Lower lobe of right lung (tissue), 2 donors: ENCODE data around the gene FAM3C. TPM values are rescaled to one million over a fixed set of nuclear protein-coding genes. Genes with fewer than 3 reads are reported as not detected.

Experiments
- ATAC-seq, 2 donors: fragments of 200-7000 bp; cut with Tn5 transposase; one replicate each; pipeline ENCODE4 v1.9.1; 2020 to 2022; ENCODE audit warnings: mild to moderate bottlenecking in 2 of 2, moderate library complexity in 2 of 2
- DNase-seq: peaks from one replicate; pipeline ENCODE4 v3.0.0-alpha.2; 2020
- H3K27ac ChIP-seq: fragments of 200-600 bp; one replicate; pipeline ENCODE4 v1.8.0; 2022
- H3K27me3 ChIP-seq: fragments of 200-600 bp; one replicate; pipeline ENCODE4 v1.8.0; 2022; ENCODE audit warnings: low read depth
- H3K36me3 ChIP-seq: fragments of 200-600 bp; one replicate; pipeline ENCODE4 v1.8.0; 2022; ENCODE audit warnings: mild to moderate bottlenecking
- H3K4me1 ChIP-seq: fragments of 200-600 bp; one replicate; pipeline ENCODE4 v1.8.0; 2022
- H3K4me3 ChIP-seq: fragments of 200-600 bp; one replicate; pipeline ENCODE4 v1.8.0; 2022; ENCODE audit warnings: mild to moderate bottlenecking
- H3K9me3 ChIP-seq: fragments of 200-600 bp; one replicate; pipeline ENCODE4 v1.8.0; 2022
- CTCF ChIP-seq: fragments of 200-600 bp; IDR thresholded peaks from one replicate; pipeline ENCODE4 v1.8.0; 2022; ENCODE audit warnings: antibody characterized with exemption, mild to moderate bottlenecking
- intact Hi-C: fragments of 100-400 bp; cut with DNase I; formaldehyde crosslinking; loops from one replicate; pipeline ENCODE4 v1.11.0; 2022
- total RNA-seq: library from RNA; stranded (reverse); fragmentation: NEBNext Ultra II Directional; extraction: Animal tissue kit (Norgen Biotek cat#: 25700); gene quantifications from one replicate; pipeline ENCODE4 v1.2.1, GENCODE V29; 2021
- donor health status: DM: no; HTN: yes; CAD: no; lungs with severe emphysema.

Gene FAM3C
- total RNA-seq, 1 donor from 2014 or later: 35.3 TPM

GRCh38 chr7:121397361-121397760 is 1.3 kb upstream of the FAM3C start:
- DNase-seq: no peak
- H3K36me3 ChIP-seq: no peaks in the 10 kb centered on the region
- peaks cover 12% of the 10 kb centered on the region for H3K4me1 ChIP-seq
- TF ChIP-seq CTCF: no peak
- no peak overlapping the region for H3K27ac ChIP-seq
- no peaks in the 10 kb centered on the region for H3K9me3 ChIP-seq
- no peak overlapping the region for H3K4me3 ChIP-seq
- H3K27me3 ChIP-seq: no peaks in the 10 kb centered on the region
- ATAC-seq: no peak
- intact Hi-C loops: no loop called here

GRCh38 chr7:121395494-121395960 is 581 bp downstream of the FAM3C start:
- Histone ChIP-seq H3K27me3 (no peaks in the 10 kb centered on the region), H3K36me3 (no peaks in the 10 kb centered on the region), H3K27ac (peak overlapping the region; percentile 81), H3K9me3 (no peaks in the 10 kb centered on the region), H3K4me3 (peak overlapping the region; percentile 81), H3K4me1 (peaks cover 12% of the 10 kb centered on the region)
- no peak for TF ChIP-seq CTCF
- DNase-seq (no peak), ATAC-seq (no peak)
- intact Hi-C loops: no loop called here

- peak overlapping the region; percentile 81 for H3K4me3 ChIP-seq
- no peak overlapping the region for H3K27ac ChIP-seq
- peaks cover 12% of the 10 kb centered on the region for H3K4me1 ChIP-seq
- H3K27me3 ChIP-seq: no peaks in the 10 kb centered on the region
- H3K36me3 ChIP-seq: no peaks in the 10 kb centered on the region
- no peaks in the 10 kb centered on the region for H3K9me3 ChIP-seq
- TF ChIP-seq CTCF: no peak
- DNase-seq (no peak), ATAC-seq (no peak)
- intact Hi-C loops: no loop called here
Observed at GRCh38 chr7:121394709-121395140, 1.4 kb downstream of the FAM3C start.

GRCh38 chr7:121393005-121393366 is 3.1 kb downstream of the FAM3C start:
- Histone ChIP-seq H3K4me3 (no peak overlapping the region), H3K27ac (no peak overlapping the region), H3K27me3 (no peaks in the 10 kb centered on the region), H3K36me3 (no peaks in the 10 kb centered on the region), H3K9me3 (no peaks in the 10 kb centered on the region), H3K4me1 (peaks cover 12% of the 10 kb centered on the region)
- no peak for TF ChIP-seq CTCF
- ATAC-seq (no peak), DNase-seq (no peak)
- intact Hi-C loops: no loop called here

- Histone ChIP-seq H3K36me3 (no peaks in the 10 kb centered on the region), H3K4me1 (peaks cover 12% of the 10 kb centered on the region), H3K9me3 (no peaks in the 10 kb centered on the region), H3K4me3 (no peak overlapping the region), H3K27me3 (no peaks in the 10 kb centered on the region), H3K27ac (no peak overlapping the region)
- DNase-seq: no peak
- ATAC-seq: no peak
- intact Hi-C loops: no loop called here
- no peak for TF ChIP-seq CTCF
Observed at GRCh38 chr7:121392277-121393004, 3.7 kb downstream of the FAM3C start.
